ENCODE measurements around the gene FHL1. TPM values are rescaled to one million over a fixed set of nuclear protein-coding genes. Genes with fewer than 3 reads are reported as not detected.
"Not testable (repeated sequence)": the region's sequence is repeated elsewhere in the genome, so short reads cannot be mapped to it uniquely, and the experiment has no call there.

FHL1 gene
- 19.3 and 86.2 TPM in 2 replicates for total RNA-seq

GRCh38 chrX:136147315-136147901, at the start of gene FHL1:
Gene FHL1, plus strand, starts transcription at chrX:136147533.
- no peak for DNase-seq (ENCODE audit: low read depth)

- no peak for DNase-seq (ENCODE audit: low read depth)
Measured at GRCh38 chrX:136097871-136098805, 49.2 kb upstream of the FHL1 start.

GRCh38 chrX:136104936-136105335, 42.4 kb upstream of the FHL1 start:
- DNase-seq (ENCODE audit: low read depth), result no peak

GRCh38 chrX:136106920-136107528, 40.3 kb upstream of the FHL1 start:
- no peak for DNase-seq (ENCODE audit: low read depth)

GRCh38 chrX:136108905-136109304, 38.4 kb upstream of the FHL1 start:
- not testable (repeated sequence) for DNase-seq (ENCODE audit: low read depth)

GRCh38 chrX:136112286-136112685, 35.0 kb upstream of the FHL1 start:
- no peak for DNase-seq (ENCODE audit: low read depth)

- no peak for DNase-seq (ENCODE audit: low read depth)
Measured at GRCh38 chrX:136112778-136113177, 34.6 kb upstream of the FHL1 start.

GRCh38 chrX:136115126-136115903, 32.0 kb upstream of the FHL1 start:
- no peak for DNase-seq (ENCODE audit: low read depth)

GRCh38 chrX:136115904-136116297, 31.4 kb upstream of the FHL1 start:
- DNase-seq (ENCODE audit: low read depth), result no peak

- DNase-seq (ENCODE audit: low read depth), result no peak
Measured at GRCh38 chrX:136121788-136122187, 25.5 kb upstream of the FHL1 start.

- DNase-seq (ENCODE audit: low read depth), result no peak
Measured at GRCh38 chrX:136122207-136122606, 25.1 kb upstream of the FHL1 start.

- no peak for DNase-seq (ENCODE audit: low read depth)
Measured at GRCh38 chrX:136125106-136125505, 22.2 kb upstream of the FHL1 start.

GRCh38 chrX:136126371-136126770, 21.0 kb upstream of the FHL1 start:
- DNase-seq (ENCODE audit: low read depth), result no peak

GRCh38 chrX:136126872-136127406, 20.4 kb upstream of the FHL1 start:
- peak; percentile 20 for DNase-seq (ENCODE audit: low read depth)

GRCh38 chrX:136128743-136129142, 18.6 kb upstream of the FHL1 start:
- no peak for DNase-seq (ENCODE audit: low read depth)

GRCh38 chrX:136130931-136131833, 16.2 kb upstream of the FHL1 start:
- peak; percentile 75 for DNase-seq (ENCODE audit: low read depth)

GRCh38 chrX:136138939-136139338, 8.4 kb upstream of the FHL1 start:
- no peak for DNase-seq (ENCODE audit: low read depth)

GRCh38 chrX:136141569-136141968, 5.8 kb upstream of the FHL1 start:
- no peak for DNase-seq (ENCODE audit: low read depth)

- DNase-seq (ENCODE audit: low read depth), result no peak
Measured at GRCh38 chrX:136142592-136142991, 4.7 kb upstream of the FHL1 start.

- DNase-seq (ENCODE audit: low read depth), result no peak
Measured at GRCh38 chrX:136143711-136144110, 3.6 kb upstream of the FHL1 start.
